AG09309 (cell line): ENCODE measurements around the gene RALY.

Experiments used
- DNase-seq: peaks from one replicate; pipeline ENCODE4 v3.0.0-alpha.2; 2010; ENCODE audit warnings: low read depth
- H3K4me3 ChIP-seq: 2 replicates; pipeline ENCODE4 v1.5.1; 2011; ENCODE audit warnings: mild to moderate bottlenecking, low read depth, low read length, moderate library complexity; ENCODE audit not compliant: control insufficient read depth
- CTCF ChIP-seq: IDR thresholded peaks from 2 replicates; pipeline ENCODE4 v1.5.1; 2011; ENCODE audit warnings: mild to moderate bottlenecking, low read depth, low read length, inconsistent platforms; ENCODE audit not compliant: insufficient read depth, control insufficient read depth; ENCODE audit errors: missing control alignments

Gene RALY

DNA sequence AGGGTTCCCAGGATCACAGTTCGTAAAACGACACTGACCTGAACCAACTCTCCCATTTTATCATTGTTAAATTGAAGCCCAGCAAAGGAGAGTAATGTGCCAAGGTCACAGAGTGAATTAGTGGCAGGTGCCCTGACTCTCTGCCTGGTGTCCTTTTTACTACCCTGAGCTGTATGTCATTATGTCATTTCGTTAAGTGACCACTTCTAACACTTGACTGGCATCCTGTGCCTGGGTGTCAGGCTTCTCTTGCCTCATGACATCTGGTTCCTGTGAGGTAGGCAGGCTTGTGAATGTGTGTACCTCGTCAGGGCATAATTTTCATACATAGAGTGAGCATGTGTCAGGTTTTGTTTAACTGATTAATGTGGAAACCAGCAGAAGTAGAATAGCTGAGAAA, 48.6 kb downstream of the RALY start:
- DNase-seq = no peak
- TF ChIP-seq CTCF = no peak

GRCh38 chr20:34043025-34043424, 49.3 kb downstream of the RALY start:
- no peak overlapping the region for H3K4me3 ChIP-seq
- DNase-seq = no peak
- no peak for TF ChIP-seq CTCF

More for the DNA sequence above, 48.6 kb downstream of the RALY start:
- H3K4me3 ChIP-seq = no peak overlapping the region

DNA sequence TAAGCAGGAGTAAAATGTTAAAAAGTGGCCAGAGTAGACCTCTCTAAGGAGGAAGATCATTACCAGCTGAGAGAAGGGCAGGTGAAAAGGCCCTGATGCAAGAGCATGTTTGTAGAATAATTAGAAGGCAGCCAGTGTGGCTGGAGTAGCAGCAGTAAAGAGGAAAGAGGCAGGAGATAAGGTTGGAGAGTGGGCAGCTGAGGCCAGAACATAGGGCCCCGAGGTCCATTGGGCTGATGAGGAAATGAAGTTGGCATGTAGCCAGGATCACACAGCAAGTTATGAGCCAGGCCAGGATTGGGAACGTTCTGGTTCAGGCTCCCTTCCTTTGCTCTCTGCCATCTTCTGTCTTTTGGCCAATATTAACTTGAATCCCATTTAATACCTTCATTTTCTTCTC, 51.6 kb downstream of the RALY start:
- TF ChIP-seq CTCF = no peak
- H3K4me3 ChIP-seq = no peak overlapping the region
- DNase-seq = no peak

GRCh38 chr20:34045930-34046725, 52.4 kb downstream of the RALY start:
- no peak overlapping the region for H3K4me3 ChIP-seq
- DNase-seq = no peak
- no peak for TF ChIP-seq CTCF

- no peak for TF ChIP-seq CTCF
- H3K4me3 ChIP-seq = no peak overlapping the region
- DNase-seq = no peak
Measured at GRCh38 chr20:34047010-34047687, 53.4 kb downstream of the RALY start.

GRCh38 chr20:34047917-34048316, 54.2 kb downstream of the RALY start:
- TF ChIP-seq CTCF = no peak
- H3K4me3 ChIP-seq = no peak overlapping the region
- no peak for DNase-seq
